ENCODE measurements around the gene SVEP1. TPM values are rescaled to one million over a fixed set of nuclear protein-coding genes. Genes with fewer than 3 reads are reported as not detected.
"Not testable (repeated sequence)": the region's sequence is repeated elsewhere in the genome, so short reads cannot be mapped to it uniquely, and the experiment has no call there.

Gene SVEP1
- total RNA-seq, 4 donors from 2014 or later = 0.99 to 31.7 (median 7.9) TPM

GRCh38 chr9:110404473-110404872 is 175.1 kb downstream of the SVEP1 start:
- intact Hi-C loops (cut with DNase I) = no loop called here
- no peak for DNase-seq
- 88% methylated on average over 4 of the region's 4 CpGs for WGBS, 2 donors

GRCh38 chr9:110399983-110400382 is 179.6 kb downstream of the SVEP1 start:
- no peak overlapping the region for H3K4me3 ChIP-seq
- no peak for DNase-seq
- WGBS, 2 donors = 20 to 53% methylated on average over 4 of the region's 4 CpGs
- H3K9me3 ChIP-seq = no peaks in the 10 kb centered on the region
- peaks cover 0 to 12% (median 0%) of the 10 kb centered on the region in 3 donors for H3K4me1 ChIP-seq
- no peak overlapping the region for H3K27ac ChIP-seq
- no peaks in the 10 kb centered on the region for H3K36me3 ChIP-seq
- H3K27me3 ChIP-seq = no peaks in the 10 kb centered on the region
- intact Hi-C loops (cut with DNase I) = no loop called here
- TF ChIP-seq CTCF (IDR thresholded peaks at IDR 0.05) (no peak), POLR2A (IDR thresholded peaks at IDR 0.05) (no peak)

More at GRCh38 chr9:110404473-110404872, 175.1 kb downstream of the SVEP1 start:
- Histone ChIP-seq H3K9me3 (no peaks in the 10 kb centered on the region), H3K4me1 (peaks cover 0 to 10% (median 0%) of the 10 kb centered on the region in 3 donors), H3K4me3 (no peak overlapping the region), H3K36me3 (no peaks in the 10 kb centered on the region), H3K27ac (no peak overlapping the region), H3K27me3 (peaks cover 0 to 5% (median 0%) of the 10 kb centered on the region in 4 donors)
- TF ChIP-seq POLR2A (IDR thresholded peaks at IDR 0.05) (no peak), CTCF (IDR thresholded peaks at IDR 0.05) (no peak)

GRCh38 chr9:110398992-110399391 is 180.5 kb downstream of the SVEP1 start:
- 0 to 60% methylated on average over 1 of the region's 2 CpGs for WGBS, 2 donors
- peaks cover 0 to 12% (median 0%) of the 10 kb centered on the region in 3 donors for H3K4me1 ChIP-seq
- H3K9me3 ChIP-seq; H3K27ac ChIP-seq; DNase-seq; H3K27me3 ChIP-seq; H3K4me3 ChIP-seq; intact Hi-C loops (cut with DNase I); H3K36me3 ChIP-seq: not testable (repeated sequence)

GRCh38 chr9:110391826-110392485 is 187.6 kb downstream of the SVEP1 start:
- no peaks in the 10 kb centered on the region for H3K36me3 ChIP-seq
- H3K27me3 ChIP-seq = no peaks in the 10 kb centered on the region
- intact Hi-C loops (cut with DNase I) = no loop called here
- TF ChIP-seq POLR2A (IDR thresholded peaks at IDR 0.05) (no peak), CTCF (IDR thresholded peaks at IDR 0.05) (no peak)
- no peak overlapping the region for H3K4me3 ChIP-seq
- H3K4me1 ChIP-seq = no peaks in the 10 kb centered on the region
- no peak for DNase-seq
- no peak overlapping the region for H3K27ac ChIP-seq
- 38 to 97% methylated on average over 2 of the region's 2 CpGs for WGBS, 2 donors
- H3K9me3 ChIP-seq = no peaks in the 10 kb centered on the region

- Histone ChIP-seq H3K36me3 (no peaks in the 10 kb centered on the region), H3K27me3 (no peaks in the 10 kb centered on the region), H3K27ac (no peak overlapping the region), H3K9me3 (no peaks in the 10 kb centered on the region), H3K4me1 (no peaks in the 10 kb centered on the region), H3K4me3 (no peak overlapping the region)
- no peak for DNase-seq
- 72 to 83% methylated on average over 3 of the region's 3 CpGs for WGBS, 2 donors
- TF ChIP-seq POLR2A (IDR thresholded peaks at IDR 0.05) (no peak), CTCF (IDR thresholded peaks at IDR 0.05) (no peak)
- intact Hi-C loops (cut with DNase I) = no loop called here
These were observed 190.3 kb downstream of the SVEP1 start for GRCh38 chr9:110389148-110389750.
